H54 (cell line): ENCODE data around the gene PLLP.

Experiments used
- DNase-seq: peaks from one replicate; pipeline ENCODE4 v3.0.0; 2011; ENCODE audit warnings: low spot score, mixed read lengths; ENCODE audit not compliant: insufficient read length
- FAIRE-seq: peaks from 3 replicates; lab custom pipeline; 2011; peaks lifted over from hg19 to GRCh38; lab: Jason Lieb, UNC
- POLR2A ChIP-seq: IDR thresholded peaks from 2 replicates; pipeline ENCODE4 v1.6.1; 2011; ENCODE audit warnings: low read depth, mild to moderate bottlenecking, low read length

Gene PLLP

GRCh38 chr16:57260294-57260929 lies 24.1 kb downstream of the PLLP start:
- no peak for FAIRE-seq
- no peak for TF ChIP-seq POLR2A
- DNase-seq = peak; percentile 63

DNA sequence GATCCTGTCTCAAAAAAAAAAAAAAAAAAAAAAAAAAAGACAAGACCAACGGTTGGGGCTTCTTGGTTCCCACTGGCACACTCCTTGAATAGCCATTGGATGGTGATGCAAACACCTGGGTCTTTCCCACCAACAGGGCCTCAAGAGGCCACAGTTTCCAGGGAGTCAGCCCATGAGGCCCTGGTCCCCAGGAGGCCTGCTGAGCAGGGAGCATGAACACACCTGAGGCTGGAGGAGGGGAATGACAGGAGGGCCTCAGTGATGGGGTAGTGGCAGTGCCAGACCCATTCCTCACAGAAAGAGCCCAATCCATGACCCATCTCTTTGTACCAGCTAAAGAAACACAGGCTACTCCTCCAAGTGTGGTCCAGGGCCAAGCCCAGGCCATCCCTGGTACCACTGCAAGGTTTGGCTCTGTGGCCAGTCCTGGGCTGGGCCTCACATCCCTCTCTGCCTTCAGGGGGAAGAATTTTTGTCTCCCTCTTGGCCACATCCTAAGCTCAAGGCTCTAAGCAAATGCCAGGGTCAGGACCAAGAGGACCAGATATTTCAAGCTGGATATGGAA lies 25.5 kb downstream of the PLLP start:
- FAIRE-seq (no peak), DNase-seq (no peak)
- TF ChIP-seq POLR2A = no peak

DNA sequence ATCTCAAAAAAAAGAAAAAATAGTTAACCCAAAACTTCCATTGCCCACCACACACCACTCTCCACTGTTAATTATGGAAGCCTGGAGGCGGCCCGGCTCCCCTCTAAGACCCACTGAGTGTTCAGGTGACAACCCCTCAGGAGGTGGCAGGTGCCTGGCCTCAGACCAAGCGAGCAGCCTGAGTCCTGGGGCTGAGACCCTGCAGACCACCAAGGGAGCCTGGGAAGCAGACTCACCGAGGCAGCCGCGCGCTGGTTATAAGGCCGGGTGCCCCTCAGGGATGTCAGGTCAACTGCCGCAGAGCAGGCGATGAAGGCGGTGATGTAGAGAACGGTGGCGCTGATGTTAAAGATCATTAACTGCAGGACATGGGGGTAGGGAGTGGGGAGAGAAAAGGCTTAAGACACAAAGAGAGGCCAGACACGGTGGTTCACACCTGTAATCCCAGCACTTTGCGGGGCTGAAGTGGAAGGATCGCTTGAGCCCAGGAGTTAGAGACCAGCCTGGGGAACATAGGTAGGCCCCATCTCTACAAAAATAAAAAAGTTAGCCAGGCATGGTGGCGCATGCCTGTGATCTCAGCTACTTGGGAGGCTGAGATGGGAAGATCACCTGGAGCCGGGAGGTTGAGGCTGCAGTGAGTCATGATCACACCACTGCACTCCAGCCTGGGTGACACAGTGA lies 26.1 kb downstream of the PLLP start:
- FAIRE-seq (no peak), DNase-seq (no peak)
- no peak for TF ChIP-seq POLR2A

GRCh38 chr16:57257455-57258070 lies 26.9 kb downstream of the PLLP start:
- no peak for TF ChIP-seq POLR2A
- FAIRE-seq (no peak), DNase-seq (no peak)

DNA sequence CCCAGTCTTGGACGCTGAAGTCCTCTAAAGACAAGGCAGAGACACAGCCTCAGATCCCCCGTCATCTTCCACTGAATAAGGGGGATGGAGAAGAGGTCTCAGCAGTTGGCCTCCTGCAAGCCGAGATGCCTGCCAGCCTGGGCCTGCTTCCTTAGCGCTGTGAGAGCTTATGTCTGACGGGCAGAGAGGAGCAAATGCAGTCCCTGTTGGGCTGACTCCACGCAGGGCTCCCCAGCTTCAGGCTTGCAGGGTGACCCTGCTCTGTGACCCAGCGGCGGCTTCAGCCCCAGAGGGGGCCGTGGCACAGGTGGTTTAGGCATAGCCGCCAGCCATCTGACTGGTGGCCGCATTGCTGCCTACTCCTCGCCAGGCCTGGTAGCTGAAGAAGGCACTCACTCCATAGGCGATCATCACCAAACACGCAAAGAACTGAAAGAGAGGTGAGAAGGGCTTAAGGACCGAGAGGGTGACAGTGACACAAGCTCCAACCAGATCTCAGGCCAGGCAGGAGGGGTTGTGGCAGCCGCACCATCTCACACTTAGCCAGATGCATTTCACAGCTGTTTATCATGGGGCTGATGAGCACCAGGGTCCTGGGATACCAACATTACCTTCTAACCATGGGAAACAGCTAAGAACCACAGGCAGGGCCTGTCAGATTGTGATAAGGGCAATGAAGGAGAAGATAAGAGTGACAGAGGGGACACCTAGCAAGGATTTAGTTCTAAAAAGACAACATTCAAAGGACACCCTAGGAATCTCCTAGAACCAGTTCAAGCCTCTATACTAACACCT lies 27.7 kb downstream of the PLLP start:
- FAIRE-seq (no peak), DNase-seq (no peak)
- TF ChIP-seq POLR2A = no peak

DNA sequence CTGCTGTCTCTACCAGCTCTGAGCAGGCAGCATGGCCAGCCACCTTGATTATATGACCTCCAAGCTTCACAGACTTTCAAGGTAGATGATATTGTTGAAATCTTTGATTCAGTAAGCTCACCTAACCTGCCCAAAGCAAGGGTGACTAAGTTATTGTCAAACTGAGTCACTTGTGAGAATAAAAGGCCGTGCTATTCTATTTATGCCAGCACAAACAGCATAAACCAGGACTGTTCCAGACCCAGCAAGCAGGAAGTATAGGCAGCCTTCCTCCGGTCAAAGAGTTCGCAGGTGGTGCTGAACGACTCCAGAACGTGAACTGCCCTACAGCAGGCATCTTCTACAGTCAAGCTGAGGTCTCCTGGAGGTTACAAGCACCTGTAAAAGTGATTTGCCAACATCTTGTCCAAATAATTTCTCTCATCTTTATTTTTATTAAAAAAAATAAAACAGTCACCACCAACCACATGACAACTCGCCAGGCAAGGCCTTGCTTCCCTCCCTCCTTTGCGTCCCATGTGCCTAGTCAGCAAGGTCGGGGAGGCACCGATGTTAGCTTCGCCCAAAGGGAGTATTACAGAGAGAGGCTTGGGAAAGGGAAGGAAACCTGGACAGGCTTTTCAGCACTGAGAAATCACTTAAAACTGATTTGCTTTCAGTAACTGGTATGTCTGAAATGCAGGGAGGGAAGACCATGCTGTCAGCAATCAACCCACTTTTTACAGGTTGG lies 28.6 kb downstream of the PLLP start:
- FAIRE-seq (no peak), DNase-seq (no peak)
- TF ChIP-seq POLR2A = no peak

DNA sequence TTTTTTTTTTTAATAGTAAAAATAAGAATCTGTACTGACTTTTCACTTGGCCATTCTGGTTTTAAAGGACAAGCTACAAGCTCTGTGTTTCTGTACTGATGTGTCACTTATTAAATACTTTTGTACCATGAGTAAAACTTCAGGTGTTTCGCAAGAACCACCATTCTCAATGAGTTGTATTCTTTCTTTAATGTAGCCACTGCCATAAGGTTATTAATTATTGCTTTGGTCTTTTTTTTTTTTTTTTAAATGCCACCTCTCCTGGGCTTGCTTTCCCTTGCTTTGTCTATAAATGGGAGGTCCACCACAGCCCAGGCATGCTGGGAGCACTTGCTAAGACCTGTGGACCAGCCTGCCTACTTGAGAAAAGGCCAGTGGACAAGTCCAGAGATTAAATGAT lies 31.0 kb downstream of the PLLP start:
- TF ChIP-seq POLR2A = no peak
- FAIRE-seq (no peak), DNase-seq (no peak)

GRCh38 chr16:57252148-57252721 lies 32.2 kb downstream of the PLLP start:
- no peak for TF ChIP-seq POLR2A
- DNase-seq (no peak), FAIRE-seq (no peak)

- DNase-seq (no peak), FAIRE-seq (no peak)
- no peak for TF ChIP-seq POLR2A
Observed at GRCh38 chr16:57251352-57251751, 33.1 kb downstream of the PLLP start.

DNA sequence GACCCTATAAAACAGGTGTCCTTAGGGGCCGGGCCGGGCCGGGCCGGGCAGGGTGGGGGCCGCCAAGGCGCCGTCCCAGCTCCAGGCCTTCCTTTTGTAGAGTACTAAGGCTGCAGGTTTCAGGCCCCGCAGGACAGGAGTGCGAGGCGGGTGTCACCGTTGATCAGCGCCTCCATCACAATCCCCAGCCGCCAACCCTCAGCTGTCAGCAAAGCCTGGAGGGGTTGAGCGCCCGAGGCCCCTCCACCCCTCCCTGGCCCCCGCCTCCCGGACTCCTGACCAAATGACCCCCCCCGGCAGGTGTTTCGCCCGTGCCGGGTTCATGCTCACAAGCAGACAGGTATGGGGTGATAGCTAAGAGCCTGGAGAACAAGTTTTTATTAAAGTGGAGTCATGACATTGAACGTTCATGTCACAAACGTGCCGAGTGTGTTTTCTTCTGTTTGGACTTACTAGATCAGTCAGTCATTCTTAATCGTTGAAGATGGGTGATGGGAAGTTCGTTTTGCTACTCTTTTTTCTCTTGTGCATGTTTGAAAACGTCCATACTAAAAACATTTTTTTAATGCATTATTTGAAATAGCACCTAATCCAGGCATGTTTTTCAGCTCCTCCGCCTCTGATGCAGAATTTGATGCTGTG lies 38.9 kb downstream of the PLLP start:
- DNase-seq (no peak), FAIRE-seq (no peak)
- TF ChIP-seq POLR2A = no peak

GRCh38 chr16:57244767-57245471 lies 39.6 kb downstream of the PLLP start, which contains the start of gene ARL2BP:
Gene ARL2BP, plus strand, starts transcription at chr16:57245259. Its CDS starts 109 bp downstream, at chr16:57245368.
- peak; percentile 92 for FAIRE-seq
- peak; percentile 76 for TF ChIP-seq POLR2A
- DNase-seq = peak; percentile 97

DNA sequence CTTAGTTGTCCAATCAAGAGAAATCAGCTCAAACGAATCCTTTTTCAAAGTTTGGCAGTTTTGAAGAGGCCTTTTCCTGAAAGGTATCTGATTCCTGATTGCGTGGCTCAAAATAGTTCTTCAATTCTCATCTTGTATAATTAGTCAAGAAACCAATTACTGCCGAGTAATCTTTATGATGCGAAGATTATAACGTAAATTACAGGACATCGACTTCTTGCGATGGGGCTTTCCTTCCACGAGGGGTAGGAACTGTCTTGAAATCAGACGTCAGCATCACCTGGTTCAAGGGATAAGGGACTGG lies 40.1 kb downstream of the PLLP start:
- TF ChIP-seq POLR2A = no peak
- DNase-seq (no peak), FAIRE-seq (no peak)

DNA sequence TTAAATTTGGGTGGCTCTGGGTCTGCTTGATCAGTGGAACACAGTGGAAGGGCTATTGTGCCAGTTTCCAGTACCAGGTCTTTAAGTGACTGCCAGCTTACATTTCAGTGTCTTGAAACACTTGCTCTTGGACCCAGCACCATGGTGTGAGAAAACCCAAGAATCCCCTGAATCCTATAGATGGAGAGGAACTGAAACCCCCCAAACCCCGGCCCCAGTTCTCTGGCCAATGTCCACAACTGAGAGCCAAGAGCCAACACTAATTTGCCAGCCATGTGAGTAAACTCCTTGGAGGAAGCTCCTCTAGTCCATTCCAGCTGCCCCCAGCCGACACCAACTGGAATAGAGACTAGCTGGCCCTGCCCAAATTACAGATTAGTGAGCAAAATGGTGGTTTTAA lies 41.8 kb downstream of the PLLP start:
- TF ChIP-seq POLR2A = no peak
- no peak for DNase-seq
- no peak for FAIRE-seq
